AG09319 (cell line): ENCODE measurements around the gene KRT34.
"Not testable (repeated sequence)": the region's sequence is repeated elsewhere in the genome, so short reads cannot be mapped to it uniquely, and the experiment has no call there.

Experiments used
- DNase-seq: peaks from one replicate; pipeline ENCODE4 v3.0.0-alpha.2; 2010; ENCODE audit warnings: low read depth; ENCODE audit errors: extremely low read depth
- CTCF ChIP-seq: IDR thresholded peaks from 2 replicates; pipeline ENCODE4 v1.5.1; 2011; ENCODE audit warnings: low read depth, mild to moderate bottlenecking, inconsistent platforms, low read length, moderate library complexity

The KRT34 gene

GRCh38 chr17:41403404-41404023 is 21.4 kb upstream of the KRT34 start:
- no peak for DNase-seq
- TF ChIP-seq CTCF: no peak

- DNase-seq: no peak
- TF ChIP-seq CTCF: no peak
Measured at GRCh38 chr17:41402161-41402560, 20.1 kb upstream of the KRT34 start.

GRCh38 chr17:41396996-41397660 is 15.0 kb upstream of the KRT34 start, which contains the start of gene KRT31:
Gene KRT31 (minus strand): TSS chr17:41397608. CDS start chr17:41397539, 69 bp downstream.
- TF ChIP-seq CTCF: no peak
- no peak for DNase-seq

- no peak for DNase-seq
- TF ChIP-seq CTCF: no peak
Measured at GRCh38 chr17:41396340-41396739, 14.2 kb upstream of the KRT34 start.

GRCh38 chr17:41395611-41396010 is 13.5 kb upstream of the KRT34 start:
- no peak for TF ChIP-seq CTCF
- no peak for DNase-seq

- DNase-seq: not testable (repeated sequence)
Measured at GRCh38 chr17:41395044-41395443, 12.9 kb upstream of the KRT34 start.

- DNase-seq: no peak
- no peak for TF ChIP-seq CTCF
Measured at GRCh38 chr17:41394254-41394996, 12.3 kb upstream of the KRT34 start.
